Fibroblast of gingiva (primary cell): ENCODE data around the gene GGACT.
"Not testable (repeated sequence)": the region's sequence is repeated elsewhere in the genome, so short reads cannot be mapped to it uniquely, and the experiment has no call there.

Source experiments
- DNase-seq: peaks from one replicate; pipeline ENCODE4 v3.0.0-alpha.2; 2011; ENCODE audit warnings: low read depth

The GGACT gene

DNA sequence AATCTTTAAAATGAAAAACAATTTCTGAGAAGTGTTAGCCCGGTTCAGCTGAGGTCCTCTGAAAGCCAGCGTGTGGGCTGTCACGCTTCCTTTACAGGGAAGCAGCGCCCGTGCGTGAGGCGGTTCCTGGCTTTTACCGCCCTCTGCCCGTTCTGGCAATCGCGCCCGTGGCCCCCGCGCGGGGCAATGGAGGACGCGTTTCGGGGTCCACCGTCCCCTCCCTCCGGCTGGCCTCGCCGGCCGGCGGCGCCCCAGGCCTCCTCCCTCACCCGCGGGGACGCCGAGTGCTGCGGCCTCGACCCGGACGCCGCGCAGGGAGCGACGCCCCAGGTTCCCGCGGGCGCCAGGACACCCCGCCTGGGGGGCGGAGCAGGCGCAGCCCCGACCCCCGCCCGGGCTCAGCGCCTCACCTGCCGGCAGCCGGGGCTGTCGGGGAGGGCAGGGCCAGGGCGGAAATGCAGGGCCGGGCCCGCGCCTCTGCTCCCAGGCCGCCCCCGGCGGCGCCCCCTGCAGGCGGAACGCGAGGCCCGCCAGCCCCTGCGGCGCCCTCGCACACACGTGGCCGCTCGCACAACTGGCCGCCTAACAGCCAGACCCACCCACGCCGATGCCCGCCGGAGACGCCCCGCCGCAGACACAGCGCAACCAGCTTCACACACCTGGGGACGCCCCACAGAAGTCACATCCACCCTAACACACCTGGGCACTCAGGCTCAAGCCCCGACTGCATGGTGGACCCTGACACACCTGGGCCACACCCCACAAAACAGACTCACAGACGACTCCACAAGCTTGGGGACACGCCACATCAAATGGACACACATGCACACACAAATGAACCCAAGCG is at the start of gene GGACT:
TSS of gene GGACT (minus strand) at position 459 of the 847 bp plus-strand sequence. CDS start 56,198 bp downstream, outside the sequence.
- peak; percentile 45 for DNase-seq

DNA sequence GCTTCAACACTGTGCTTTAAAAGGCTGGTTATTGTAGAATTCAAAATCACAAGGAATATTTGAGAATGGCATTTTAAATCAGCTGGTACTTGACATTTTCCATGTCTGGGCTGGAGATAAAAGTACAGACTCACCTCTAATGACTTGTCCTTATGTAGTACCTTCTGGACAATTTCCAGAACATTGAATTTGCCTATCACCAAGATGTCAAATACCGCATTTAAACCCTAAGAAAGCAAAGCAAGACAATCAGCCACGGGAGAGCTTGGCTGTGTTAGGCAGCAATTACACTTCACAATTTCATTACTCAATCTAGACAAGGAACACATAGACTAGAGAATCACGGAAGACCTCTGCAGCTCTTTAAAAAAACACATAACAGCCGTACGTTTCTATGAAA is 49.2 kb upstream of the GGACT start:
- no peak for DNase-seq

DNA sequence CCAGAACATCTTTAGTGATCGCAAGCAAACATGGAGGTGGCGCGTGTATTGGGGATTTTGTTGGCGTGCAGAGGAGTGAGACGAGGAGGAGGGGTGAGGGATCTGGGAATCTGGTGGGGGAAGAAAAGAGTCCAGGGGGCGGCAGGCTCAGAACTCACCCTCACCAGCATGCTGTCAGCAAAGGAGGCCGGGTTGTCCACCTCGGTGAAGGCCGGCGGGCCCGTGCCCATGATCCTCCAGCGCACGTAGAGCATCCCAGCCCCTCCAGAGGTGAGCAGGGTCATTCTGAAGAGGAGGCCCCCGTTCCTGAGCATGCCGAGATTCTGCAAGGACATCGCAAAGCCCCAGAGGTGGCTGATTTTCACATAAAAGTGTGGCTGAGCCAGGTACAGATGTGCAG is 48.8 kb upstream of the GGACT start:
- DNase-seq, result no peak

DNA sequence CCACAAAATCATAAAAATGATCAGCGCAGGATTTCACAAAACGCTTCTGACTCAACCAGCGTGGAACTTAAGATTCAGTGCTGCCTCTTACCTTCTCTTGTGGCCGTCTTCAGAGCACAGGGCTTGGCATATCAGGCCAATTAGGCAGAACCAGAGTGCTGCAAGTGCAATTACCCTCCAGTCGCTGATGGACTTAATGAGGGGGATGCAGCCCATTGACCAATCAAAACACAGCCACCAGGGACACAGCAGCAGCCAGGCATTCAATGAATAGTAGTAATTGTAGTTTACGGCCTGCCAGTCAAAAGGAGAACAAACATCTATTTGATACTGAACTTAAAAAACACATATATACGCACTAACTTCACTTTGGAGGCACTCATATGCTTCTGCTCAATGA is 47.9 kb upstream of the GGACT start:
- no peak for DNase-seq

DNA sequence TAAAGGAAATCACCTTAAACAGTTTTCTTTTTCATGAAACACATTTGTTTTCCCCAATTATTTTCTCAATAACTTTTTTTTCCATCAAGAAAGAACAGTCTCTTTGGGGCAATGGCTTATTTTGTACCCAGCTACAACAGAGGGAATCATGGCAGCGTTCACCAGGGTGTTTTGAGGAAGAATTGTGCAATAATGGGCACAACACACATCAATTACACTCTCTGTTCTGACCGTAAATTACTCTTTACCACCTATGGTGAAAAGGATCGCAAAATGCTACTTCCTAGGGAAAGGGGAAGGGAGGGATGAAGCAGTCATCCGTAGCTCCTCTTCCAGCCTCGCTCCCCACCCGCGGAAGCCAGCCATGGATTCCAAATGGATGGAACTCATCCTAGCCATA is 47.4 kb upstream of the GGACT start:
- DNase-seq, result no peak

DNA sequence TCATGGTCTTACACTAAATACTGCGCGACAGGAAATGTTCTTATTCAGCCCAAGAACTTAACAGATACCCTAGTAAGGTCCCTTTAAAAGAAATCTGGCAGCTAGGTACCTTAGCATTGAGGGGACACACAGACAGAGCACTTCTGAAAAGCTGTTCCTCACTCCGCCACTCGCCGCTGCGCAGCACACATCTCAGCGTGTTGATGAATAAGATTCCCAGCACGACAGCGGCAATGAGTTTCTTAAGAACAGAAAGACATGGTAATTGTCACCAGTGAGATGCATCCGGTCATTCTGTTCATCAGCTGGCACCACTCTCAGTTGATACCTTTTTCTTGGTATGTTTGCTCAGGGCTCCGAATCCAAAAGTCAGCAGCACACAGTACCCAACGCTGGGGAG is 46.1 kb upstream of the GGACT start:
- no peak for DNase-seq

DNA sequence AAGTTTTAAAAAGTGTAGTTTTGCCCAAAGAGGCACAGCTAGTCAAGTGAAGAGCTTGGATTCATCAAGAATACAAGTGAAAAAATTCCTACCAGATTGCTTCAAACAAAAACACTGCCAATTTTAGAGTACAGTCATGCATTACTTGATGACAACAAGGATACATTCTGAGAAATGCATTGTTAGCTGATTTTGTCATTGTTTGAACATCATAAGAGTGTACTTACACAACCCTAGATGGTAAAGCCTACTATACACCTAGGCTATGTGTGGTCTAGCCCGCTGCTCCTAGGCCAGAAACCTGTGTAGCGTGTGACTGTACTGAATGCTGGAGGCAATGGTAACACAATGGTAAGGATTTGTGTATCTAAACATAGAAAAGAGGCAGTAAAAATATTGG is 44.9 kb upstream of the GGACT start:
- peak; percentile 86 for DNase-seq

DNA sequence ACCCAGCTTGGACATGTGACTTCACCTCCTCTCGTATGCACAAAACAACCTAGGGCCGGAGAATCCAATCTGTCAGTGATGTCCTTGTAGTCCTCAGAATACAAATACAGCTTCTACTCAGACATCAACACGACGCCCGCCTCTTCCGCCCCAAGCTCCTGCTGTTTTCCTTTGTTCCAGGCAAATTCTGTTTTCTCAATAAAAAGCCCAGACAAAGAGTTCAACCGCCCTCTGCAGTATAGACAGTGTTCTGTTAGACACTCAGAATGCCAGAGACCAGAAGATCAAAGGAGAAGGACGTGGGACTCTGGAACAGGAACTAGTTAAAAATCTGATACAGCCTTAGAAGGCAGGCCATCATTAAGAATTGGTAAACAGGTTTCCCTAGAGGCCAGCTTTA is 42.0 kb upstream of the GGACT start:
- no peak for DNase-seq

DNA sequence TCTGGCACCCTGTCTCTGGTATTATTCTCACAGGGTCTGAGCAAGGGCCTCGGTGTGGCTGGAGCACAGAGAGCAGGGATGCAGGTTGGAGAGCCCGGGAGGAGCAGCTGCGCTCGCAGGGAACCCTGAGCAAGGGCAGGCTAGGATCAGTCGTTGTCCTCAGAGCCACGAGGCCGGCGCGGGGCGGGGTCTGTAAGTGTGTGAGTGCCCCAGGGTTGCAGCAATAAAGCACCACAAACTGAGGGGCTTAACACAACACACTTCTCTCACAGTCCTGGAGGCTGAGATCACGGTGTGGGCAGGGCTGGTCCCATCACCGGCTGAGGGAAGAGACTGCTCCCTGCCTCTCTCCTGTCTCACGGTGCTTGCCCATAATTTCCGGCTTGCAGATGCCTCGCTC is 38.5 kb upstream of the GGACT start:
- no peak for DNase-seq

DNA sequence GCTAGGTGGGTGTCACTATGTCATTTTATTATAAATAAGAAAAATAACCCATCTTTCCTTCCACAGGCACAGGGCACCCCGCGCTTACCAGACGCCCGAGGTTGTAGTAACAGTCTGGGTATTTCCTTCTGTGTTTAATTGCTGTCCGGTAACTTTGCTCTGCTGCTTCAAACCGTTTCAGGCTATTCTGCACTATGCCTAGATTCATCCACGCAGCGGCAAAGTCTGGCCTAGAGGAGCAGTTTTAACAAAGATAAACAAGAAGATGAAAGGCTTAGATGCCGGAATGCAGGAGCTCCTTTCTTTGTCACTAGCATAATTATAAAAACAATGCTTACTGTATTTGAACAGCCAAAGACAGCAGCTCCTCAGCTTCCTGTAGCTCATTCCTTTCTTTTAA is 36.9 kb upstream of the GGACT start:
- no peak for DNase-seq

DNA sequence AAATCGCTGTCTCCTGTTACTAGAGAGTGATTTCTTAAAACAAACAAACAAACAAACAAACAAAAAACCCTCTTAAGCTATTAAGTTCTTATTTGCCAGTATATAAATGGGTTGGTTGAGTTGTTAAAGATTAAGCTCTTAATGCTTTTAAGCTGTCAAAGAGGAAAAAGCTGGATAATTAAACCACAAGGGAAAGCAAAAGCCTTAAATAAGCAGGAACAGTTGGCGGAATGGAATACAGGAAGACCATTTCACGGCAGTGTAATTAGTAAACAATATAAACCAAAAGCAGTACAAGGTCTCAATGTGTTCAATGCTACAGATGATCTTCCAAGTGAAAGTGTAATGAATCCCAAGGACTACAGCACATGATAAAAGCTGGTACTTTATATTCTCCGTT is 32.2 kb upstream of the GGACT start:
- no peak for DNase-seq

DNA sequence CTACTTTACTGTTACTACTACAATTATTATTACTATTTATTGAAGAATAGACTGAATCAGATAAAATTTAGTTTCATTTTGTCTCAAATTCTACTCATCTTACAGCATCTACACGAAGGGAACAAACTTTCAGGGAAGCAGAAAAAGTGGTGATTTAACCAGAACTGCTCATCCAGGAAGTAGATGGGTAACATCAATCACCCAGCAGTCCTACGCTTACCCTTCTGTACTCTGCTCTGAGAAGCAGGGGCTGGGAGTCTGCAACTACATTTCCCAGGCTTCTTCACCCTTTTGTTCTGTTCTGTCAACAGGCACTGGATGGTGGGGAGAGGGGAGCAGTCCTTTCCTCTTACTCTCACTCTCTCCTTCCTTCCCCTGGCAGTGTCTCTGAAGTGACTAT is 31.4 kb upstream of the GGACT start:
- DNase-seq, result no peak

DNA sequence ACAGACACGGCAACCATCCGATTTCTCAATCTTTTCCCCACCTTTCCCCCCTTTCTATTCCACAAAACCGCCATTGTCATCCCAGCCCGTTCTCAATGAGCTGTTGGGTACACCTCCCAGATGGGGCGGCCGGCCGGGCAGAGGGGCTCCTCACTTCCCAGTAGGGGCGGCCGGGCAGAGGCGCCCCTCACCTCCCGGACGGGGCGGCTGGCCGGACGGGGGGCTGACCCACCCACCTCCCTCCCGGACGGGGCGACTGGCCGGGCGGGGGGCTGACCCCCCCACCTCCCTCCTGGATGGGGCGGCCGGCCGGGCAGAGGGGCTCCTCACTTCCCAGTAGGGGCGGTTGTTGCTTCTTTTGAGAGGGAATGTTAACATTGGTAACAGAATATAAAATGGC is 30.3 kb upstream of the GGACT start:
- not testable (repeated sequence) for DNase-seq

DNA sequence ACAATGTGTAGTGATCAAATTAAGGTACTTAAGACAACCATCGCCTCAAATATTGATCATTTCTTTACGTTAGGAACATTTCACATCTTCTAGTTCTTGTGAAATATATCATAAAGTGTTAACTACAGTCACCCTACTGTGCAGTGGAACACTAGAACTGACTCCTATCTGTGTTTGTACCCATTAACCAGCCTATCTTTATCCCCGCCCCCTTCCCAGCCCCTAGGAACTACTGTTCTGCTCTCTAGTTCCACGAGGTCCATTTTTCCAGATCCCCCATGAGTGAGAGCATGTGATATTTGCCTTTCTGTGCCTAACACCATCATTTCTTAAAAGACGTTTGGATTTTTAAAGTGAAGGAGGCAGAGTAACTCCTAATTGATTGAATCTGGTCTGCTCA is 24.4 kb upstream of the GGACT start:
- DNase-seq, result no peak

DNA sequence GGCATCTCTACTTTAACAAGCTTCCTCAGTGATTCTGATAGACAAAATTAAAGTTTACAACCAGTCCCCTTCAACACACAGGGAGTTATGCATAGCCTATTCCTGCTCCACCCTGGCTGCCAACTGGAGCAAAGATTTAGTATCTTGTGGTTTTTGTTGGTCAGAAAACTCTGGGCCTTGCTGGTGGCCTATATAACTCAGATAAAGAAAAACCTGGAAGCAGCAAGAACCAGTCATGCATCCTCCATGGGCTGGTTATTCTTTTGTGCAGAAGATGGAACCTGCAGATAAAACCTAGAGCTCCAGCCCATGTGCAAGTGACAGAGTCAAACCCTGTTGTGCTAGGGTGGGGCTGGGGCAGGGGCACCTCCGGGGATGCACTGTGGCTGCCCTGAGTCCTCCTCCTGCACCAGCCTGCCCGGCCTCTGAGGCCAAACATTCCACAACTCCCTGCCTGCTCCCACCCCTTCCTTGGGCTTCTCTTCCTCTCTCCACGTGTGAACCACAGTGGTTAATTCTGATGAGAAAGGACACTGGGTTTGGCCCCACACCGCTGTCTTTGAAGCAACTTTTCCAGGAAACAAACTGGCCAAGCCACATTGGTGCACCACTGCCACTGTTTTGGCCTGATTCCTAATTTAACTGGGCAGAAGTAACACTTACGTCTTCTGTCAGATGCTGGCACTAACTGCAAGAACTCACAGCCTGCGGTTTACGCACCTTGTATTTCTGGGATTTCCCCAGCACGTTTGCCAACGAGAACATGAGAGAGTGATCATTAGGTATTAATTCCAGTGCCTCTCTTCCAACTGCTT is 23.3 kb upstream of the GGACT start:
- no peak for DNase-seq

DNA sequence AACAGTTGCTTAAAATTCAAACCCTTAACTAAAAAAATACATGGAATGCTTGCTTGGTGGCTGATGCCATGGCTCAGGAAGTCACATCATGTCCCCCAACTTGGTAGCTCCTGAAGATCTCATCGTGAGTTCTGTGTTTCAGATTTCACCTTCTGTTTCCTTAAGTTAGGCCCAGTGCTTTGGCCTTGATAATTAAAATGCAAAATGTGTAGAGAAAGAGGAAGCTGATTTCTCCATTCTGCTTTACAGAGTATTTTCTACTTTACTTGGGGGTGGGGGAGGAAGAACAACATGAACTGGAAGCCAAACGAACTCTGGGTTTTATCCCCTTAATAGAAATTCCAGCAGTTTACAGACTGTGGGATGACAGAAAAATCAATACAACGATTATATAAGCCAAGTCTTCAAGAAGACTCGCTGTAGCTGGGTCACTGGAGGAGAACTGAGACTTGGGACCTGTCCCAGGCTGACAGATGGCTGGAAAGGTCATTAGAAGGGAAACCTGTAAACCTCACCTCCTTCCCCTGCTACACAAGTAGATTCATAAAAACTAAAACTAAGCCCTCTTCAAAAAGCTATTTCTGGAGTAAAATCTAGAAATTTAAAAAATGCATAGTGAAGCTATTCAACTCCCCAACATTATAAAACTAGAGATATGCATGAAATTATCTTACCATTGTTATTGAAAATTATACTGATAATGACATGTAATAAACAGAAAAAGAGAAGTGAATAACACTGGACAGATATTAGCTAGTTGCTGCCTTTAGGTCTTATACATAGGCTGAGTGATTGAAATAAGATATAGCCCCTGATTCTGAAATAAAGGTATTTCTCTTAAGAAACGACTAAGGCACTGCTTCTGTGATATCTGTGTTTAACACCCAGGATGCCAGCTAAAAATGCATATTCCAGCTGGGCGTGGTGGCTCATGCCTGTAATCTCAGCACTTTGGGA is 22.1 kb upstream of the GGACT start:
- no peak for DNase-seq

DNA sequence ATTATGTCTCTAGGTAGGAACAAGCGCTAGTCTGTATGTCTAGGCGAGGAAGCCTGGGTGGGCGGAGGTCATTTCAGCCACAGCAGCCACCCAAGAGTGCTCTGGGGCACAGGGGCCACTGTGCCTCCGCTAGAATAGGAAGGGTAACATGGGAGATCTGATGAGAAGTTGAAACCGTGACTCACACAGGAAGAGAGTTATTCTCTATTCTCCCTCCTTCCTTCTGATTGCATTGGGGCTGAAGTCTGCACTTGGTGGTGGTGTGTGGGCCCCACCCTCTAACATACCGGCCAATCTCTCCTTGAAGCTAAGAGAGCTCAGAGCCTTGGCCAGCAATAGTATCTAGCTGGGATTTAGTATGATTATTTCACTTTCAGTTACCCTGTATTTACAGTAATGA is 20.3 kb upstream of the GGACT start:
- no peak for DNase-seq

DNA sequence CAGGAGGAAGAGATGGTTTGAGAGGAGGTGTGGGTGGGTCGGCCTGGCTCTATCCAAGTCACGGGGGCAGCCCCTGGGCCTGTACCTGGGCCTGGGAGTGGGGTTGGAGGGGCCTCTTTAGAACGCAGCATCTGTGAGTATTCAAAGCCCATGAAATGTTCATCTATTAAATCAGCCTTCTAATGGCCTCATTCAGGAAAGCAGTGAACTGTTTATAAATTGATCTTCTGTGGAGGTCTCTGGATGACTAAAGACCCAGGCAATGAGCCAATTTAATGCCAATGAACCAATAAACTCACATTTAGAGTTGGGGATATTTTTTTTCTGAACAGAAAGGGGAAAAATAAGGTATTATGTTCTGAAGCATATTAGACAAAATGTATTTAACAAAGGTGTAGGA is 19.9 kb upstream of the GGACT start:
- DNase-seq, result no peak

DNA sequence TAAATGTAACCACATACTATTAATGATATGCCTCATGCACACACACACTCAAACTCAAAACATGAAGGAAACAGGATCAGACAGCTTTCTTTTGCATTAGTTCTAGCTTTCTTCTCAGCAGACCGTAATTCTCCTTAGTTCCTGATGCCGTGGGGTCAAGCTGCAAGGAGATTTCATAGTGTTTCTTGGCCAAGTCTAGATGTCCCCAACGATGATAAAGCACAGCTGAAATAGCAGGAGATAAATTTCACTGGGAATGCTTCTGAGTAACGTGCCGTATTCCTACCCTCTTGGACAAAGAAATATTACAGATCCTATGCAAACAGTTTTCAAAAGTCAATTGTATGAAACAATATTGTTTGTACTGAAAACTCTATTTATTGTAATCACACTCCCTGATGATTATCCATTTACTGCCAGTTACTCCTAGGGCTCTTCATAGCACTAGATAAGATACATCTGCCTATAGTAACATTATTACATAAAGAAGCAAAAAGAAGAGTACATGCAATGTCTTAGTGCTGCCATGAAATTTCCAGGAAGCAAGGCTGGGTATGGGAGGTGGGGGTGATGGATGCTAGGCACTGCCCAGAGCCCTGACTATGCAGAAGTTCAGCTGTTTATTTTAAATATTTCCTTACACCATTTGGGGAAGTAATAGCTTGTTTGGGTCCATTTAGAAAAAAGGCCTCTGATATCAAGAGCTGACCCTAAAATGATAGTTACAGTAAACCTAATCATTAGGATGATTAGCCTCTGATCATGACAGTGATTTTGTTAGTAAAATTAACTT is 16.5 kb upstream of the GGACT start:
- no peak for DNase-seq

DNA sequence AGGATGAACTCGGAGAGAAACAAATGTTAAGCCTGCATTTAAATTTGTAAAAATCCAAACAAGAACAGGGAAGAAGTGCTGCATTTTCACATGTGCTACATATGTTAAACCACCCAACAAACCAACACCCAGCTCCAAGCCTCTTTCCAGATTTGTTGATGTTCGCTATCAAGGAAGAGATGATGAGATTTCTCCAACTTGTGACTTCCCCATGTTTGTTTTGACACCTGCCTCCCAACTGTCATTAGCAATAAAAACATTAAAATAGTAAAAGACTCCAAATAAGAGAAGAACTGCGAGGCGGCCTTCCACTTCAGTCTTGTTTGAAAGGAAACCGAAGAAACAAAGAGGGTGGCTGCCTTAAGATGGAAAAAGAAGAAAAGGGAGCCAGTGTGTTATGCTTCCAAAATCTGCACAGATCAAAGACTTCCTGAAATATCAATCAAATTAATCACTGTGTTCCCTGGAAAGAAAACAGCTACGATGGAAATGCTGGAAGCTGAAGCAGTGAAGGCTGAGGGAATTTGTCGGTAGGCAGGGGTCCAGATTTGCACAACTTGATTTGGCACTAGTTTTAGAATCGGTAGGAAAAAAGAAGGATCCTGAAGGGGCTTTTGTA is 14.0 kb upstream of the GGACT start:
- DNase-seq, result no peak

DNA sequence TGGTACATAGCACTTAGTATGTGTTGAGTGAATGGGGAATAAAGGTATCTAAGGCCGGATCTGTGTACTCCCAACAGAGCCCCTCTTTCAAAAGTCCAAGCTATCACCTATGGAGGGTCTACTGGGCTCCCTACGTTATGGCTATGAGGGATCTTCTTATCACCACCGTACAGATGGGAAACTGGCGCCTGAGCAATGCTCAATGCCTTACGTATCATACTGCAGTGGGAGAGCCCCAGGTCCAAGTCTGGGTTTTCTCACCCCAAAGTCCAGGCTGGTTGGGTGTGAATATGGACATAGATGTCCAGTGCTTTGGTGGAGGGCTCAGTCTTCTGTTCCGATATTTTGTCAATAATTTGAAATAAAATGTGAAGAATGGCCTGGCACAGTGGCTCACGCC is 13.1 kb upstream of the GGACT start:
- DNase-seq, result no peak
